NCI-H2029 (cell line): Measurements from ENCODE around the gene UBR7.
"Not testable (repeated sequence)": the region's sequence is repeated elsewhere in the genome, so short reads cannot be mapped to it uniquely, and the experiment has no call there.

Experiments
- DNase-seq: peaks from one replicate; lab custom pipeline; 2025; lab: John Stamatoyannopoulos, UW

Gene UBR7

DNA sequence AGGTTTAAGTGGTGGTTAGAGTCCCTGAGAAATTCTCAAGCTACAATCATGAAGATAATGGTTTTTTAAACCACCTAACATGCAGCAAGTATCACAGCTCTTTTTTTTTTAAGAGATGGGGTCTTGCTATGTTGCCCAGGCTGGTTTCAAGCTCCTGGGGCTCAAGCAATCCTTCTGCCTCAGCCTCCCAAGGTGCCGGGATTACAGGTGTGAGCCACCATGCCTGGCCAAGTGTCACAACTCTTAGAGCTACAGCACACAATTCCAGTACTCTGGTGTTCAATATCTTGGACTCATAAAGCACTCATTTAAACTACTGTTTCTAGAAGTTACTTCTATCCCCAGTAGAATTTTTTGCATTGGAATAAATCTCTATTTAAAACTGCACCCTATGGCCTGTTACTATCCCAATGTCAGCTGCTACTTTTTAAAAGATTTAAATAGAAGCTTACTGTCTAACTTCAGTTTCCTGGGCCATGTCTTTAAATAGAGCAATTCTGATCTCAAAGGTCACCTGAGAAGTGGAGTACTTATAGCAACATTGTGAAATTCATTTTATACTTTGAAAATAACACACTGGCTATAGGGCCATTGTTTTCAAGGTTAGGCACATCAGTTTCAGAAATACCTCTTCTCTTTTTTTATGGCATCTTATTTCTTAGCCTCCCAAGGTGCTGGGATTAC, 11.6 kb upstream of the UBR7 start:
- DNase-seq = no peak

DNA sequence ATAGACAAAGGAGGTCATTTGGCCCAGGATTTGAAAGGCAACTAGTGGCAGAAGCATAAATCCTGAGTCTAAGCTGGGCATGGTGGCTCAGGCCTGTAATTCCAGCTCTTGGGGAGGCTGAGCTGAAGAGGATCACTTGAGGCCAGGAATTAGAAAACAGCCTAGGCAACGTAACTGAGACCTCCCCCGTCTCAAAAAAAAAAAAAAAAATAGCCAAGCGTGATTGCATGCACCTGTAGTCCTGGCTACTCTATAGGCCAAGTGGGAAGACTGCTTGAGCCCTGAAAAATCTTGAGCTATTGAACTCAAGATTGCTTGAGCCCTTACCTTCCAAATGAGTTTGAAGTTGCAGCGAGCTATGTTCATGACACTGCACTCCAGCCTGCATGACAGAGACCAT, 8.0 kb upstream of the UBR7 start:
- DNase-seq = no peak

DNA sequence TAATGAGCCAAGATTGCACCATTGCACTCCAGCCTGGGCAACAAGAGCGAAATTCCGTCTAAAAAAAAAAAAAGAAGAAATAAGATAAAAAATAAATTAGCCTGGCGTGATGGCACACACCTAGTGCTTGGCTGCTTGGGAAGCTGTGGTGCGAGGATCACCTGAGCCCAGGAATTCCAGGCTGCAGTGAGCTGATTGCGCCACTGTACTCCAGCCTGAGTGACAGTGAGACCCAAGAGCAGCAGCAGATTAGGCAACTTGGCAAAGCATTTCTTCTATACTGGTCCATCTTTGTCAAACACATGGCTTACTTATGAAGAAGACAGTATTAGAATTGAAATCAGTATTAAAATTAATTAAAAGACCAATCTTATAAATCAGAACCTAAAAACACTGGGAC, 6.5 kb upstream of the UBR7 start:
- no peak for DNase-seq

DNA sequence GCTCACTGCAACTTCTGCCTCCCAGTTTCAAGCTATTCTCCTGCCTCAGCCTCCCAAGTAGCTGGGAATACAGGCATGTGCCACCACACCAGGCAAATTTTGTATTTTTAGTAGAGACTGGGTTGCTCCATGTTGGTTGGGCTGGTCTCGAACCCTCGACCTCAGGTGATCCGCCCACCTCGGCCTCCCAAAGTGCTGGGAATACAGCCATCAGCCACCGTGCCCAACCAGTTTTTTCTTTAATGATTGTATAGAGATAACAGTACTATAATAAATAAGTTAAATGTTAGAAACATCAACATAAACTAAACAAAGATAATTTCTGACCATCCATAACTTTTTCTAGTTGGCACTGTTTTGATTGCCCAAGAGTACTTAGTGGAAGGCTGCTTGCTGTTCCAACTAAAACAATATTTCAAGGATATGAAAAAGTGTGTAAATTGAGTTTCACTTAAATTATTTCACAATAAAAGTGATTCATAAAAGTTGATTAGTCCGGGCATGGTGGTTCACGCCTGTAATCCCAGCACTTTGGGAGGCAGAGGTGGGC, 5.8 kb upstream of the UBR7 start:
- no peak for DNase-seq

DNA sequence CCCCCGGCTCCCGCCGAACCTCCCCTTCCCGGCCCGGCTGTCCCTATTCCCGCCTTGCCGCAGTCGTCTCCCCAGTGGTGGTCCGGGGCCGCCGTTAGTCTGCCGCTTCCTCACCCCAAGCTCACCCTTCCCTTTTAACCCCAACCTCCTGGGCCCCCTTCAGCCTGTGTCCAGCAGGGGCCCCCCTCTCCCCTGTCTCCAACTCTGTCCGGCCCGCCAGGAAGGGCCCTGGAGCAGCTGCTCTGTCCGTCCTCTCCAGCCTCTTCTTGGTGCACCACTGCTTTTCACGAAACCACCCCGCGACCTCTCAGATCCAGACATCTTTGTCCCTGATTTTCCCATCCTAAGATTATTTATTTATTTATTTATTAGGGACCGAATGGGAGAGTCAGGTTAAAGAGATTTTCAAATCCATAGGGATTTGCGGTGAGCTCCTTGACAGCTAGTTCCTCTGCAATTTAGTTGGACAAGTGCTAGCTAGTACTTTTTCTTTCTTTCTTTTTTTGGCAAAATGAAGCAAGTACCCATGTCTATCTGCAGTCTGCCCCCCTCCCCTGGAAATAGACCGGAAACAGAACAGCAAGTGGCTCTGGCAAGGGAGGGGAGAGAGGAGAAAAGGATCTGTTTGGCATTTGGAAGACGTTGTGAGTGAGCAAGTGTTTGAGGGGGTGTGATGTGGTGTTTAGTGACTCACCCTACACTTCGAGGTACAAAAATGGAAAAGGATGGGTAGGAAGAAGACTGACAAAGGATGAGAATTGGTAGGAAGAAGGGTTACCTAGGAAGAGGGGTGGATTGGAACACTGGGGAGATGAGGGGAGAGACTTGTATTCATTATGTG, 632 bp downstream of the UBR7 start:
- no peak for DNase-seq

DNA sequence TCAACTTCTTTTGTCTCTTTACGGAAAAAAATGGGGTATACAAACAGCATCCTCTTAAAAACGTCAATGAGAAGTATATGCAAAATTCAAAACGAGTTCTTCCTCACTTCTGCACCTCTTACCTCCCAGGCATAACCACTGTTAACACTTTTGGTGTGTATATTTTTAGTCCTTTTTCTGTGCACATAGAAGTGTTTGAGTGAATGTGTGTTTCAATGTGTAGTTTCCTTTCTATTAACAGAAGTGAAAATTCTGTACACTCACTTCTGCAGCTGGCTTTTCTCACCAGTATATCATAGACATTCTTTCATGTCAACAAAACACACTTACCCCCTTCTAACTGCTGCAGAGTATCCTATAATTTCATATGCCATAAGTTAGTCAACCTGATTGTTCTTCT, 5.4 kb downstream of the UBR7 start:
- no peak for DNase-seq

DNA sequence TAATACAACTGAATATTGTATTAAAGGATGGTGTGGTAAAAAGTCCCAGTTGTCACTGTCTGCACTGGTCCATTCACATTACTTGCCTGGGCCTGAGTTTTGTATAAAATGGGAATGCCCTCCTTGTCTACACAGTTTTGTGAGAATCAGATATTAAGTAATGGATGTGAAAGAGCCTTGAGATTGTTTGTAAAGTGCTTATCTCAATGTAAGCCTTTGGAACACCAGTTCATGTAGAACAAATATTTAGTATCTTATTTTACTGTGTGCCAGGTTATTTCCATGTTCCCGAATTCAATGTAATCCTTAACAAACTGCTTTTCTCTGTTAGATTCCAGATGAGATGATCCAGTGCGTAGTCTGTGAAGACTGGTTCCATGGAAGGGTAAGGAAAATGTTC, 7.5 kb downstream of the UBR7 start:
- DNase-seq = no peak

DNA sequence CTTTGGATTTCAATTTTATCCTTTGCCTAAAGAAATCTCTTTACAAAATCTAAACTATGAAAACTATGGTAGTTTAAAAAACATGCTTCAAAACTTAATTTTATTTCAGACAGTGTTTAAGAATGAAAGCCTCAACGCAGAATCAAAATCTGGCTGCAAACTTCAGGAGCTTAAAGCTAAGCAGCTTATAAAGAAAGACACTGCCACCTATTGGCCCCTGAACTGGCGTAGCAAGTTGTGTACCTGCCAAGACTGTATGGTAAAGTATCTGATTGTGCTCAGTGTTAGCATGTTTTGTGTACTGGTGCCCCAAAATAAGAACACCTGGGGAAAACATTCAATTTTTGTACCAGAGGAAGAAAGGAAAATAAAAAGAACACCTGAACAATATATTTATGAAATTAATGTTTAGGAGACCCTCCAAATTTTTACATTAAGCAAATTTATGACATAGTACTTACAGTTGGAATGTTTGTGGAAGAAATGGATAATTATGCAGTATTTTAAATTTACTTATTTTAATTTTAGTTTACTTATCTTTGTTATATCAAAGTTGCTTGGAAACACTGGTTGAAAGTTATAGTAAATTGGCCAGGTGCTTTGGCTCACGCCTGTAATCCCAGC, 12.2 kb downstream of the UBR7 start:
- no peak for DNase-seq

DNA sequence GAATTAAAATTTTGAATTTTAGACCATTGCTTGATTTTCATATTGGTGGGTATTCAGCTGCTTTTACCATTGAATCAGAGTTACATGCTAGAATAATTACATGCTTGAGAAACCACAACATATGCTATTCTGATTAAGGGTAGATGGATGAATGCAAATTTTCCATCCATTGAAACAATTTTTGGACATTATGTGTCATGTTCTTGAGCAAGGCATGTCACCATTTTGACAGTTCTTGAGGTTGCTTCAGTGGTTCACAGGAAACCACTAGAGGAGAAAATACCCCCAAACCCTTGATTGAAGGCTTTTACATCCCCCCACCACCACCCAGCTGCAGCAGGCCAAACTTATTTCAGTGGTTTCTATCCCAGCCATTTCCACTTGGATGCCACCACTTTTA, 13.5 kb downstream of the UBR7 start:
- no peak for DNase-seq

DNA sequence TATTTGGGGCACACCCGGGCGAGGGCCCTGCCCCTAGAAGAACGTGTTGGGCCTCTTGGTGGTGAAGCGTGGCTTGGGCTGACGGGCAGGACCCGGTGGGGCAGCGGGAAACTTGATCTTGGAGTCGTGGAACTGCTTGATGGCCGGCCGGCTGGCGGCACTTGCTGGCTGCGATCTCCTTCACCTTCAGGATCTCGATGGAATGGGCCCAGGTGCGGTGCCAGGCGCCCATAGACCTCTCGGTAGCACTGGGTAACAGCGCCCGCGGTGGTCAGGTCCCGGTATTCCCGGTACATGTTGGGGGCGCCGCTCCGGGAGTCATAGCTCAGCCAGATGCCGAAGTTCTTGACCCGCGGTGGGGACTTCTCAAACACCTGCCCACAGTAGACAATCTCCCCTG, 16.5 kb downstream of the UBR7 start:
- DNase-seq = no peak

DNA sequence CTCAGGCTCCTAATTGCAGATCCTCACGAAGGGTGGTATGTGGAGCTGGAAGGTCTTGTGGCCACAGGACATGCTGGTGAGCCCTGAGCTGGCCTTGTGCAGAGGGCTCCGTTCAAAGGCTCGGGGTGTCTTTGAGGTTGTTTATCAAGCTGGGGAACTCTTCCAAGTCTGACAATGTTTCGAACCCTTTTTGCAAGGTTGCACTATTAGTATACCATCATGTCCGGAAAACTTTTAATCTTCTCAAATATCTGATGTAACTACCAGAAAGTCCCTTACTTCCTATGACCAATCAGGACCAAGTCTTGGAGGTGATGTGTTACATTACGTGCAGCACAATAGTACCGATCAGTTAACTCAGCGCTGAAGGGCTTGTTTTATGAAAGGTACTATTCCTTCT, 21.5 kb downstream of the UBR7 start:
- no peak for DNase-seq

DNA sequence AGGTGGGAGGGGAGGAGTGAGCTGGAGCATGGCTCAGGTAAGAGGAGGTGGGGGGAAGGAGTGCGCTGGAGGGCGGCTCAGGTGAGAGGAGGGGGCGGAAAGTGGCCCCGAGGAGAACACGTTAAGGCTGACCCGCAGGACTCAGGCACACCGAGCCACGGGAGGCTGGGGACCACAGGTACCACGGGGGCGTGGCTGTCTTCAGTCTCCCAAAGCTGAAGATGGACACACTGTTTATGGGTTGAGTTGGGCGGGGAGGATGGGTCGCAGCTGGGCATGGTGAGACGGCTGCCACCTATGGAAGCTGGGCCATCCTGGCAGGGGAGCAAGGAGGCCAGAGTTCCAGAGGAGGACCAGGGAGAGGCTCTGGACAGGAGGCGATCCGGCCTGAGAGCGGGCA, 23.5 kb downstream of the UBR7 start:
- DNase-seq = no peak

DNA sequence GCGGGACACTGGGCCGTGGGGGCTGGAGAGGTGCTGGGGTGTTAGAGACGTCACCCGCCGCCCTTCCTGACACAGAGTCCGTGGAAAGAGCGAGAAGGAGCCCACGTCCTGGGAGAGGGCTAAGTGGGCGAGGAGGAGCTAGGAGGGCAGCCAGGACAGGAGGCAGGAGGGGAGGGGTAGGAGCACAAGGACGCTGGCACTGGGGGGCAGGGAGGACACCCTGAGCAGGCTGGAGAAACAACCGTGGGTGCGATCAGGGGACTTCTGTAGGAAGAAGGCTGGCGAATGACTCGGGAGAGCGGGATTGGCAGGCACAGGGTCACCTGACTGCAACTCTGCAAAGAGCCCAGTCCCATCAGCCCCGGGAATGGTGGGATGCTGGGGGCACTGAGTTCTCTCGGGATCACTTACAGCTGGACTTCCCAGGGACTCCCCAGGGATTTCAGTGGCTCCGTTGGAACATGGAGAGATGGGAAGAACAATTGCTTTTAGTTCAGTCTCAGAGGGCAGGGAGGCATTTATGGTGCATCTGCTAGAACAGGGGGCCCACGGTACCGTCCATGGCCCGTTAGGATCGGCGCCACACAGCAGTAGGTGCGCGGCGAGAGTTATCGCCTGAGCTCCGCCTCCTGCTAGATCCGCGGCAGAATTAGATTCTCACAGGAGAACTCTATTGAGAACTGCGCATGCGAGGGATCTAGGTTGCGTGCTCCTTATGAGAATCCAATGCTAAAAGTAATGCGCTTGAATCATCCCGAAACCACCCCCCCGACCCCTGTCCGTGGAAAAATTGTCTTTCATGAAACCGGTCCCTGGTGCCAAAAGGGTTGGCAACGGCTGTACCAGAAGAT, 24.3 kb downstream of the UBR7 start:
- DNase-seq = no peak

DNA sequence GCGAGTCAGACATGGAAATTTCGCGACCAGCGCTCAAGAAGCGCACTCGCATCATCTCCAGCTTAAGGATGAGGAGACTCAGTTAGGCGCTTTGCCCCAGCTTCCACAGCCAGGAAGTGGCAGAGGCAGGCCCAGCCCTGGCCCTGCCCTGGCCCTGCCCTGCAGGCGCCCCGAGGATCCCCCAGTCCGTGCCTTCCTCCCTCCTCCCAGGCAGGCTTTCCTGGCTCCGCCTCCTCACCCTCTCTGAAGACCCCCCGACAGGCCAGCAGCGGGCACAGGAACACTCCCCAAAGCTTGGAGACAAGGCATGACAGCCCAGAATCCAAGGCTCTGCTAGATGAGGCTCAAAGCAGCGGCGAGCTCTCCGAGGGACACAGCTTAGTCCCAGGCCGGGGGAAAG, 25.1 kb downstream of the UBR7 start:
- no peak for DNase-seq

DNA sequence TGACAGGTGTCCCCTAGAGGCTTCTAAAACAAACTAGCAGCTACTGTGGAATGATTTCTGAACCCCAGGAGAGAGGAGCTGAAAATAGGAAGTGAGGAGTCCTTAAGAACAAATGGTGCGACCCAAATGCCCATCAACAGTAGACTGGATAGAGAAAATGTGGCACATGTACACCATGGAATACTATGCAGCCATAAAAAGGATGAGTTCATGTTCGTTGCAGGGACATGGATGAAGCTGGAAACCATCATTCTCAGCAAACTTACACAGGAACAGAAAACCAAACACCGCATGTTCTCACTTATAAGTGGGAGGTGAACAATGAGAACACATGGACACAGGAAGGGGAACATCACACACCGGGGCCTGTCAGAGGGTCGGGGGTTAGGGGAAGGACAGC, 26.0 kb downstream of the UBR7 start:
- DNase-seq = not testable (repeated sequence)

DNA sequence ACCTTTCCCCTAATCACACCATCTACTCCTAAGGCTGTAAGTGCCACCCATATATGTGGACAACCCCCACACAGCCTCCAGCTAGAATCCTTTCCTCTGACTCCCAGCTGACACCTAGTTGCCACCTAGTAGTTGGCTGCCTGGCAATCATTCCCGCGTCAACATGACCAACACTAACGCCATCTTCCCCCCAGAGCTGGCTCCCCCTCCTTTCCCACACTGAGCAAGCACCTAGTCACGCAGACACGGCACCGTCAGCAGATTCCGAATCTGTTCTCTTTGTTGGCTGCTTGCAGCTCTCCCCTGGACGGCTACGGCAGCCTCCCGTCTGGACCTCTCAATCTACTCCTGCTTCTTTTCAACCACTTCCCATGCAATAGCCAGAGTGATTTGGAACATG, 27.7 kb downstream of the UBR7 start:
- no peak for DNase-seq

DNA sequence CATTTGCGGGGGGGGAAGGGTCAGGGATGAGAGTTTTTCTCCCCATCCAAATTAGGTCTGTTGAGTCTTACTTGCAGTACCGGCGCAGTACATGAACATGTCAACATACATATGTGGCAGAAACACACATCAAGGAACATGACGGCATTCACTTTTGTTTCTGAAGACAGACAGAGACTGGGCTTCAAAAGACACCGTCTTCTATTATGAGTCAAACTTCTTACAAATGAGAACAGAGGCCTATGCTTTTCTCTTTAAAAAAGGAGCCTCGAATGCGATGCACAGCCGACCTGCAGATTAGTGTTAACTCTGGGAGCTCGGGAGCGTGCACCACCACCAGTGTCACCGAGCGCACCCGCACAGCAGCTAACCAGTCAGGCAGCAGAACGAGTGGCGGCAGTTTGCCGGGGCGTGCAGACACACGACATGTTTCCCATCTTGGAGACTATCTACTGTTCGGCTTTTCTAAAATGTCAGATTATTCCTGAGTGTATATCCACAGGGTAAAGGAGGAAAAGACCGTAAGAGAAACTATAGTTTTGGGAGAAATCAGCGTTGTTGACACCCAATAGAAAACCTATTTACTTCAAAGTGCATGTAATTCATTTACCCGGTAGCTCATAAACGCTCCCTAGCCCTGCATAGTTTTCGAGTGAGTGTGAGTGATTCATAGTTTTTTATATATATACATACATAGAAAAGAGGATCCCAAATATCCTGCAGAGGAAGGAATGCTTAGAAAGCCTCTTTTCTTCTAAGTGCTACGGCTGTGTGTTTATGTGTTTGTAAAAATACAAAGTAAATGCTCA, 33.0 kb downstream of the UBR7 start:
- no peak for DNase-seq

DNA sequence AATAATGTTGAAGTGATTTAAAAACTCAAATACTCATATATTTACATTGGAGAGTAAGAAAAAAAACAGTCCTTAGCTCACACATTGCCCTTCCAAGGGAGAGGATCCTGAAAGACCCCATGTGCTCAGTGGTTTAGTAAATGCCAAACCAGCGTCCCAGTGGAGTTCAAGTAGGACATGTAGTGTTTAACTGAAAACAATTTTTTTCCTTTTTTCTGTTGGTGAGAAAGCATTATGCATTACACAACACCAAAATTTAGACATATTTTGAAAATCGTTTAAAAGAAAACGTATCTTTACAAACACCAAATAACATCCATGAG, 33.6 kb downstream of the UBR7 start:
- no peak for DNase-seq

DNA sequence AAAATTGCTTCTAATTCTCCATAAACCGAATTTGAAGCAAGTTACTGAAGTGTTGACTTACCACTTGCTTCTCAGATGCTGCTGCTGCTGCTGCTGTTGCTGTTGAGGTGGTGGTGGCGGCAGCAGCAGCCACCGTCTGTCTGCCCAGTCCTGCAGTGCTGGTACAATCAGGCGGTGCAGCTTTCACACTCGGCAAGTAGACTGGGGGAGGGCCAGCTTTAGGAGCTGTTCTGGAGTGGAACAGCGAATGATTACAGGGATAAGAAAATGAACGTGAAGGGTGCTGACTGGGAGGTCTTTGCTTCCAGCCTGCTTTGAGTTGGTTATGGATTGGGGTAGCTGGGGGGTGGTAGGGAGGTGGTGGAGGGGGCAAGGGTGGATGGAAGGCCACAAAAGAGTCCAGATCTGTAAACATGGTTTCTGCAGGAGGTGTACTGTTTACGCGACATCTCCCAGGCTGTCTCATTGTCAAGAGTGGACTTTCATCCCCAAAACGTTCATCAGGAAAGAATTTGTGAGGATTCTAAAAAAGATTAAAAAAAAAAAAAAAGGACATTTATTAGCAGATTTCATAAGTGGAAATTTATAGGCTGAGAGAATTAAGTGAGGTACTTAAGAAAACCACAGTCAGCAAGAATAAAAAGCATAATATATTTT, 38.8 kb downstream of the UBR7 start:
- DNase-seq = no peak

DNA sequence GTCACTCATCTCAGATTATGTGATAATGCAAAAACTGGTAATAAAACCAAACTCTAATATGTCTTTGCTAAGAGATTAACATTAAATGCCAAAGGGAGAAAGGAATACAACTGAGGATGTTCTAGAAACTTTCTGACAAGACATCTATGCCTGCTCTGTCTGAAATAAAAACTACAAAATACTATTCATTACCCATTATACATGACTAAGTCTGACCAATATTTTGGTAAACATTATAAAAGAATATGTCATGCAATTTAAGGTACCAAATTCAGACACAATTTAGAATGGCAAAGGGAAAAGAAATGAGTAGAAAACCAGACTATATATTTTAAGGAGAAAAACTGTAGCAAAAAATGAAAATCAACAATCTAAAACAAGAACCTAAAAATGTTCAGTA, 39.5 kb downstream of the UBR7 start:
- no peak for DNase-seq
